Endodermal cell (in vitro differentiated cells): ENCODE measurements around the gene TMEM108. TPM values are rescaled to one million over a fixed set of nuclear protein-coding genes. Genes with fewer than 3 reads are reported as not detected.

Experiments used
- DNase-seq: peaks from one replicate; pipeline ENCODE4 v3.0.0-alpha.2; 2017
- H3K27ac ChIP-seq: 2 replicates; pipeline ENCODE4 v1.5.1; 2013; ENCODE audit warnings: mild to moderate bottlenecking, low read depth, low read length, moderate library complexity
- H3K27me3 ChIP-seq: 2 replicates; pipeline ENCODE4 v1.6.1; 2013; ENCODE audit warnings: mild to moderate bottlenecking, low read length, moderate library complexity; ENCODE audit not compliant: insufficient read depth, control insufficient read depth, poor library complexity, severe bottlenecking
- H3K36me3 ChIP-seq: 2 replicates; pipeline ENCODE4 v1.7.0; 2013; ENCODE audit warnings: mild to moderate bottlenecking, low read length, moderate library complexity; ENCODE audit not compliant: control insufficient read depth, insufficient read depth
- H3K4me1 ChIP-seq: one replicate; pipeline ENCODE4 v1.7.0; 2013; ENCODE audit warnings: low read length; ENCODE audit not compliant: control insufficient read depth, insufficient read depth
- H3K4me3 ChIP-seq: 2 replicates; pipeline ENCODE4 v1.5.1; 2013; ENCODE audit warnings: mild to moderate bottlenecking, low read length, moderate library complexity
- H3K9ac ChIP-seq: 2 replicates; pipeline ENCODE4 v1.6.1; 2013; ENCODE audit warnings: mild to moderate bottlenecking, low read length, moderate library complexity; ENCODE audit not compliant: poor library complexity, severe bottlenecking; ENCODE audit errors: extremely low read depth
- H3K9me3 ChIP-seq: 2 replicates; pipeline ENCODE4 v1.6.1; 2013; ENCODE audit warnings: mild to moderate bottlenecking, low read length, moderate library complexity; ENCODE audit not compliant: control insufficient read depth
- H3K27ac Mint-ChIP-seq: 2 replicates; pipeline ENCODE4 v1.8.0; 2020; ENCODE audit warnings: mixed read lengths
- H3K27me3 Mint-ChIP-seq: 2 replicates; pipeline ENCODE4 v1.8.0; 2021; ENCODE audit warnings: mild to moderate bottlenecking, mixed read lengths; ENCODE audit not compliant: insufficient read depth
- H3K36me3 Mint-ChIP-seq: 2 replicates; pipeline ENCODE4 v1.8.0; 2020; ENCODE audit warnings: low read depth, mixed read lengths
- H3K4me1 Mint-ChIP-seq: 2 replicates; pipeline ENCODE4 v1.8.0; 2020; ENCODE audit warnings: mixed read lengths
- H3K4me3 Mint-ChIP-seq: 2 replicates; pipeline ENCODE4 v1.8.0; 2020; ENCODE audit warnings: mild to moderate bottlenecking, moderate library complexity, mixed read lengths
- H3K9me3 Mint-ChIP-seq: 2 replicates; pipeline ENCODE4 v1.8.0; 2020; ENCODE audit warnings: mild to moderate bottlenecking, mixed read lengths
- WGBS, 2 experiments: methylation state at CpG; one replicate each; pipeline versions ENCODE4 v1.1.5 to v1.1.7; 2013; ENCODE audit warnings: missing lambda C conversion rate in 2 of 2, mixed read lengths in 1 of 2; ENCODE audit not compliant: insufficient coverage in 1 of 2, insufficient read length in 1 of 2; 5-methylcytosine and 5-hydroxymethylcytosine counted together
- total RNA-seq, 2 donors: library from RNA; stranded (reverse); fragmentation: NEBNext Ultra II Directional in 1 of 2; extraction: Animal tissue kit (Norgen Biotek cat#: 25700) in 1 of 2; gene quantifications; 2 replicates in 1 of 2; 3 replicates in 1 of 2; pipeline ENCODE4 v1.2.1, GENCODE V29; 2021
- TF ChIP-seq, protein P1 (sequence below): fragments of 200-600 bp; sonication (generic); conservative IDR thresholded peaks from 2 replicates; pipeline ENCODE4 v1.5.0; 2021; ENCODE audit warnings: antibody characterized with exemption, mild to moderate bottlenecking

TMEM108 gene
- total RNA-seq, 2 donors from 2014 or later, result 4.8 to 7.9 TPM

DNA sequence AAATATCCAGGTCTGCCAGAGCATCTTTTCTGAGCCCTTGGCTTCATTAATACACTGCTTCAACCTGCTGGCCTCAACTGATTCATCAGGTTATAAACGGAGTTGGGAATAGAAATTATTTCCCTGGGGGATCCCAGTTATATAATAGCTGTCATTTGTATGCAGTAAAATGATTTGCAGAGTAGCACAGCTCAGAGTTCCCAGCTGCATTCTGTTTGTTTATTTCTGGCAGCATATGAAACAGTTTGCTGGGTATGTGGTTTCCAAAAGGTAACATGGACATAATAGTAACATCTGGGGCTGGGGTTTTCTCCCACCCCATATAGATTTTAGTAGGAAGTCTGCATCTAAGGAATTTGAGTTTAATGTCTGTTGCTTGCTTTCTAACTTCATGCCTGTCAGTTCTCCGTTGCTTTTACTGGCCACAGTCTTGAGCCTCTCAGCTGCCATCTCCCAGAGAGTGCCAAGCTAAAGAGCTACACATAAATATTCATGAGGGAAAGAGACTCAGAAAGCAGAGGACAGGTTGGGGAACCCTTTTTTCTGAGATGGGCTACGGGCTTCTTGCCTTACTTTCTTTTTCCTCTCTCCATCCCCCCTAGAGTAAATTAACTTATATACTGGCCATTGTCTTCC, 124.6 kb downstream of the TMEM108 start:
- H3K27ac ChIP-seq, result no peak overlapping the region
- Mint-ChIP-seq H3K27me3 (no peaks in the 10 kb centered on the region), H3K36me3 (peaks cover 5% of the 10 kb centered on the region), H3K27ac (no peak overlapping the region), H3K9me3 (peaks cover 10% of the 10 kb centered on the region), H3K4me1 (no peaks in the 10 kb centered on the region), H3K4me3 (no peak overlapping the region)
- TF ChIP-seq, protein P1, sequence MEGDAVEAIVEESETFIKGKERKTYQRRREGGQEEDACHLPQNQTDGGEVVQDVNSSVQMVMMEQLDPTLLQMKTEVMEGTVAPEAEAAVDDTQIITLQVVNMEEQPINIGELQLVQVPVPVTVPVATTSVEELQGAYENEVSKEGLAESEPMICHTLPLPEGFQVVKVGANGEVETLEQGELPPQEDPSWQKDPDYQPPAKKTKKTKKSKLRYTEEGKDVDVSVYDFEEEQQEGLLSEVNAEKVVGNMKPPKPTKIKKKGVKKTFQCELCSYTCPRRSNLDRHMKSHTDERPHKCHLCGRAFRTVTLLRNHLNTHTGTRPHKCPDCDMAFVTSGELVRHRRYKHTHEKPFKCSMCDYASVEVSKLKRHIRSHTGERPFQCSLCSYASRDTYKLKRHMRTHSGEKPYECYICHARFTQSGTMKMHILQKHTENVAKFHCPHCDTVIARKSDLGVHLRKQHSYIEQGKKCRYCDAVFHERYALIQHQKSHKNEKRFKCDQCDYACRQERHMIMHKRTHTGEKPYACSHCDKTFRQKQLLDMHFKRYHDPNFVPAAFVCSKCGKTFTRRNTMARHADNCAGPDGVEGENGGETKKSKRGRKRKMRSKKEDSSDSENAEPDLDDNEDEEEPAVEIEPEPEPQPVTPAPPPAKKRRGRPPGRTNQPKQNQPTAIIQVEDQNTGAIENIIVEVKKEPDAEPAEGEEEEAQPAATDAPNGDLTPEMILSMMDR, result no peak
- H3K27me3 ChIP-seq, result no peaks in the 10 kb centered on the region
- no peaks in the 10 kb centered on the region for H3K9me3 ChIP-seq
- H3K4me1 ChIP-seq, result no peaks in the 10 kb centered on the region
- no peaks in the 10 kb centered on the region for H3K36me3 ChIP-seq
- no peak overlapping the region for H3K9ac ChIP-seq
- no peak overlapping the region for H3K4me3 ChIP-seq
- WGBS, 2 experiments, result 94 to 100% methylated on average over 1 to 2 of the region's 3 CpGs
- DNase-seq, result no peak

DNA sequence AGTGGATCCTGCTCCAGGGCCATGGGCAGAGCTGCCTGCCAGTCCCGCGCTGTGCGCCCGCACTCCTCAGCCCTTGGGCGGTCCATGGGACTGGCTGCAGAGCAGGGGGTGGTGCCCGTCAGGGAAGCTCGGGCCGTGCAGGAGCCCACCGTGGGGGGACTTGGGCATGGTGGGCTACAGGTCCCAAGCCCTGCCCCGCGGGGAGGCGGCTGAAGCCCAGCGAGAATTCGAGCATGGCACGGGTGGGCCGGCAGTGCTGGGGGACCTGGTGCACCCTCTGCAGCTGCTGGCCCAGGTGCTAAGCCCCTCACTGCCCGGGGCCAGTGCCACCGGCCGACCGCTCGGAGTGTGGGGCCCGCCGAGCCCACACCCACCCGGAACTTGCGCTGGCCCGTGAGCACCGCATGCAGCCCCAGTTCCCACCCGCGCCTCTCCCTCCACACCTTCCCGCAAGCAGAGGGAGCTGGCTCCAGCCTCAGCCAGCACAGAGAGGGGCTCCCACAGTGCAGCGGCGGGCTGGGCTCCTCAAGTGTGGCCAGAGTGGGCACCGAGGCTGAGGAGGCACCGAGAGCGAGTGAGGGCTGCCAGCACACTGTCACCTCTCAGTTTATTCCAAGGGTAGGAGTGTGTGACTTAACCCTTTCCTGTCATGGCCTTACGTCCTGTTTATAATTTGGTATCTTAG, 129.3 kb downstream of the TMEM108 start:
- H3K9ac ChIP-seq, result no peak overlapping the region
- H3K27ac Mint-ChIP-seq, result no peak overlapping the region
- no peaks in the 10 kb centered on the region for H3K36me3 ChIP-seq
- H3K9me3 ChIP-seq, result no peaks in the 10 kb centered on the region
- H3K4me1 Mint-ChIP-seq, result no peaks in the 10 kb centered on the region
- peaks cover 5% of the 10 kb centered on the region for H3K36me3 Mint-ChIP-seq
- no peaks in the 10 kb centered on the region for H3K4me1 ChIP-seq
- no peak overlapping the region for H3K4me3 Mint-ChIP-seq
- TF ChIP-seq, protein P1, result no peak
- no peak overlapping the region for H3K27ac ChIP-seq
- no peak overlapping the region for H3K4me3 ChIP-seq
- no peak for DNase-seq
- 92 to 94% methylated on average over 17 to 36 of the region's 36 CpGs for WGBS, 2 experiments
- H3K27me3 ChIP-seq, result no peaks in the 10 kb centered on the region
- no peaks in the 10 kb centered on the region for H3K27me3 Mint-ChIP-seq
- H3K9me3 Mint-ChIP-seq, result peaks cover 16% of the 10 kb centered on the region

DNA sequence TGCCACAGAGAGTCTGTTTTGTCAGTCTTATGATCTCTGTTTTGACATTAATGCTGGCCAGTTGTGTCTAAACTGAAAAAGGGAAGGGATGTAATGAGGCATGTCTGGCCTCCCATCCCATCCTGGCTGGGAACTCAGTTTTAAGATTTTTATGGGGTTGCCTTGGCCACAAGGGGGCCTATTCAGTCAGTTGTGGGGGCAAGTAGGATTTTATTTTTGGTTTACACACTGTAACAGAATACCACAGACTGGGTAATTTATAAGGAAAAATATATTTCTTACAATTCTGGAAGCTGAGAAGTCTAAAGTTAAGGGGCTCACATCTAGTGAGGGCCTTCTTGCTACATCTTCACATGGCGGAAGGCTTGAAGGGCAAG, 129.8 kb downstream of the TMEM108 start:
- Mint-ChIP-seq H3K9me3 (peaks cover 21% of the 10 kb centered on the region), H3K4me3 (no peak overlapping the region), H3K4me1 (no peaks in the 10 kb centered on the region), H3K27me3 (no peaks in the 10 kb centered on the region), H3K27ac (no peak overlapping the region), H3K36me3 (peaks cover 5% of the 10 kb centered on the region)
- no peaks in the 10 kb centered on the region for H3K36me3 ChIP-seq
- H3K4me1 ChIP-seq, result no peaks in the 10 kb centered on the region
- no peaks in the 10 kb centered on the region for H3K27me3 ChIP-seq
- TF ChIP-seq, protein P1, result peak; percentile 50
- H3K27ac ChIP-seq, result no peak overlapping the region
- DNase-seq, result no peak
- no peak overlapping the region for H3K9ac ChIP-seq
- 100% methylated on average over 1 of the region's 1 CpG; no CpG with 5 or more reads in 1 of the 2 experiments for WGBS, 2 experiments
- H3K9me3 ChIP-seq, result no peaks in the 10 kb centered on the region
- H3K4me3 ChIP-seq, result no peak overlapping the region
